Left ventricle myocardium superior (tissue), 1 donor: ENCODE results near the gene GARNL3. TPM values are rescaled to one million over a fixed set of nuclear protein-coding genes. Genes with fewer than 3 reads are reported as not detected.

Source experiments
- ATAC-seq: fragments of 200-7000 bp; cut with Tn5 transposase; one replicate; pipeline ENCODE4 v1.9.1; 2020; ENCODE audit warnings: mild to moderate bottlenecking, moderate library complexity
- DNase-seq: peaks from one replicate; pipeline ENCODE4 v3.0.0-alpha.2; 2020
- intact Hi-C: fragments of 100-400 bp; cut with micrococcal nuclease; formaldehyde crosslinking; loops from one replicate; pipeline ENCODE4 v1.11.0; 2022
- total RNA-seq: library from RNA; stranded (reverse); fragmentation: NEBNext Ultra II Directional; extraction: Animal tissue kit (Norgen Biotek cat#: 25700); gene quantifications from one replicate; pipeline ENCODE4 v1.2.1, GENCODE V29; 2021
- donor health status: DM: no; HTN: yes; CAD: no; lungs with severe emphysema.

GARNL3 gene
- total RNA-seq, 1 donor from 2014 or later: 17.3 TPM

GRCh38 chr9:127263664-127264063 is 910 bp upstream of the GARNL3 start:
- ATAC-seq: peak; percentile 74
- intact Hi-C loops: no loop called here
- no peak for DNase-seq

DNA sequence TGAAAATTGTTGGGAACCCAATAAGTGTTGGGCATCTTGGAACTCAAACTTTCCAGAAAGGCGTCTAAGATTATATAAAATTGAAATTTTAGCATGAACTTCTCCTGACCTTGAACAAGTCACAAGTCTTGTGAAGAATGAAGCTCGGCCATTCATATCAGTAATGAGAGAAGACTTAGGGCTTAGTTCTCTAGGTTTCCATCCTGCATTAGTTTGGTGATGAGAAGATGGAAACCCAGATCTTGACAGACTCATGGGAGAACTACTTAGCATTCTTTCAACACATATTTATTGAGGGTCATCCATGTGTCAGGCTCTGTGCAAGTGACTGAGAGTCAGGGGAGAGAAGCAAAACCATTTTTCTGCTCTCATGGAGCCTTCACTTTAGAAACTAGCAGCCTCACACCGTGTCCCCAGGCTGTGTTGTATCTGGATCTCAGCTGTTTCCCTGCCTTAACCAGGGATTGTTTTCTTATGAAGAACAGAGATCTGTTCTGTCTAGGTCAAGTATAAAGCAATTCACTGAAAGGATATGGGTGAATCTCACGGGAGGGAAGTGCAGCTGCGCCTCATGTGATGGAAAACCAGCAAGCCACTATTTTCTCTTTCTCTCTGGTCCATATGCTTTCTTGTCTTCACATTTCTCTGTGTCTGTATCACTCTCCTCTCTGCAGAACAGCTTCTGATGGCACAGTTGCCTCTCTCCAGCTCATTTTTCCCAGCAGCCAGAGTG is 3.4 kb downstream of the GARNL3 start:
- ATAC-seq (peak; percentile 9), DNase-seq (no peak)
- intact Hi-C loops: no loop called here

- DNase-seq (no peak), ATAC-seq (no peak)
- intact Hi-C loops: no loop called here
Measured at GRCh38 chr9:127269449-127269848, 4.9 kb downstream of the GARNL3 start.

GRCh38 chr9:127273326-127273725 is 8.8 kb downstream of the GARNL3 start:
- no peak for ATAC-seq

GRCh38 chr9:127277099-127277498 is 12.5 kb downstream of the GARNL3 start:
- no peak for DNase-seq
- intact Hi-C loops: no loop called here
- no peak for ATAC-seq

More at GRCh38 chr9:127273326-127273725, 8.8 kb downstream of the GARNL3 start:
- intact Hi-C loops: no loop called here
- DNase-seq: no peak

DNA sequence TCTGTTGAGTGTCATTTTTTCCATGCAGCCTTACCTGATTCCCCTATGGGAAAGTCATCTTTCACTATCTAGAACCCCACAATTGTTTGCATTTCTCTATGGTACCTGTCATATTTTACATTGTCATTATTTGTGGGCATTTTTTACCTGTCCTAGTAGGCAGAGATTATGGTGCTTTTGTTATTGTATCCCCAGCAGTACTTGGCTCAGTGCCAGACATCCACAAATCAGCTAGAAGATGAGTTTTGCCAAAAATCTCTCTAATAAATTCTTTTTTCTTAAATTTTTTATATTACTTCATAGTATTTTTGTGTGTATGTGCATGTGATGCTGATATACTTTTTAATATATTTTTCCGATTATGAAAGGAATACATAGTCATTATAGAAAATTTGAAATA is 13.2 kb downstream of the GARNL3 start:
- no peak for ATAC-seq
- intact Hi-C loops: no loop called here

GRCh38 chr9:127278372-127278771 is 13.8 kb downstream of the GARNL3 start:
- ATAC-seq (no peak), DNase-seq (no peak)
- intact Hi-C loops: no loop called here

More for the DNA sequence above, 13.2 kb downstream of the GARNL3 start:
- DNase-seq: no peak

DNA sequence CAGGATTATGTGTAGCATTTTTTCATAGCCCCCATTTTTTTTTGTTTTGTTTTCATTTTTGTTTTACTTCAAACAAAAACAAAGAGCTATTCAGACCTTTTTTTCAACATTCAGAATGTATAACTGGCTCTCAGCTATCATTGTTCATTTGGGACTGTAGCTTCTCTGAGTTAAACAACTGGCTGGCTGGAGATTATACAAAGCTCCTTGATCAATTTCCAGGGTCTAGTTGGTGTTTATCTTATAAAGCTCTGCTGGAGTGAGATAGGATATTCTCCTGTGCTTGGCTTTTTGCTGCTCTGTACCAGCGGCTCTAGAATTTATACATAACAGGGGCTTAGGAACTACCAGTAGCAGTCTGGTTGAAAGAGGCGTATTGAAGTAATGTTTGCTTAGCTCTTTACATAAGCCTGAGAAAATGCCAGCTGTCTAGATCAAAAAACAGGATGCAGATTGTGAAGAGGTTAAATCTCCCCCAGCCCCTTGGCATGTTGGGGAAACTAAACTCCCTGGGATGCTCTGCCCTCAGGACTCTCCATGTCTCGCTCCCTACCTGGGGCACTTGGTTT is 15.2 kb downstream of the GARNL3 start:
- intact Hi-C loops: no loop called here
- DNase-seq: no peak
- ATAC-seq: no peak

DNA sequence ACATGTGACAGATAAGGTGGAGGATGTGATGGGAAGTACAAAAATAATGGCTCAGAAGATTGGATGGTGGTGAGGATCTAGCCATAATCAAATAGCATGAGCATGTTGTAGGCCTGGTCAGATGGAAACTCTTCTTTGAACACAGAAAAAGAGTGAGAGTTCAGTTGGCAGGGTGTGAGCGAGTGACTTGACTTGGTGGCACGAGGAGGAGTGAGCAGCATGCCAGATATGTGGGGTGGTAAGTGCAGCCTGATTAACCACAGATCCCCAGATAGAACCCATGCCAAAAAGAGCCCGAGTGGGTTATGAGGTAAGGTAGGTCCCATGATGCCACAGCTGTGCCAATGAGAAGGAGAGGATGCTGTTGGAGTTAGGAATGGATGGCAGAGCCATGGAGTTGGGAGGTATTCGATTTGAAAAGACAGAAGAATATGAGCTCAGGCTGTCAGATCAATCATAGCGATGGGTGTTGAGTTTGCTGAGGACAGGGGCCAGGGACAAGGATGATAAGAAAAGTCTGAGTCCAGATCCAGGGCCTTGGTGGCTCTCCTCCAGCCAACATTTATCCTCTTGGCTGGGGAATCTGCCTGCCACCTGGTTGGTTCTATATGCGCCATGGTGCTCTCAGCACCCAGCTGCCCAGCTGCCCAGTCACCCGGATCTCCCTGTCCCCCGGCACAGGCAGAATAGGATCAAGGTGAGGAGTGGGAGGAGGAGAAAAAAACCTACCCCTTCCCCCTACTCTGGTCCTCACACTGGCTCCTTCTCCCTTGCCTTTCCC is 16.5 kb downstream of the GARNL3 start:
- DNase-seq: no peak
- peak; percentile 75 for ATAC-seq
- intact Hi-C loops: no loop called here

DNA sequence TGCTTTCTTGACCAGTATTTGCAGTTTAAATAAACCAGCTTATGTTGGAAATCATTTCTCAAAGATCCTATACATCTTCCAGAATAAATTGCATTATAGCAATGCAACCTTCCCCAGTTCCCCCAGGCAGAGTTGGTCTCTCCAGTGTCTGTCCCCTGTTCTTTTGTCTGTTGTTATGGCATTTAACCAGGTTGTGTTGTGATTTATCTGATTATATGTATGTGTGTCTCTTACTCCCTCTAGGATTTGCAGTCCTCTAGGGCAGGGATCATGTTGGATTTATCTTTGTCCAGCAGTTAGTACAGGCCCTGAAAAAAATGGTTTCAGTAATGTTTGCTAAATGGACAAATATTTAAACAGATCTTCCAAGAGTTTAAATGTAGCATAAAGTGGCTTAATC is 17.3 kb downstream of the GARNL3 start:
- intact Hi-C loops: no loop called here
- ATAC-seq: no peak

DNA sequence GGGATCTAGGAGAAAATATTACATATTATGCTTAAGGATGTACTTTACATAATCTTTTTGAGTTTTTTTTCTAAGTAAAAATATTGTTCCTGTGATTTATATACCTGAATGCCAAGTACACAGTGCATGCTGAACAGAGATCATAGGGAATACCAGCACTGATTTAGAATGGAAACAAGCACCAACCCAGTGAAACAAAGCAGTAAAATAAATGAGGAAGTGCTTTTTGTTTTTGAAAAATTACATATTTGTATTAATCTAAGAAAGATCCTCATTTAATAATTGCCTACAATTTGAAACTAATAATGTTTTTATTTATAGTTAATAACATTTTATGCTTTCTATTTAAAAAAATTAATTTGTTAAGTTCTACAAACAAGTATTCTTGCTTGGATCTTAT is 18.0 kb downstream of the GARNL3 start:
- no peak for DNase-seq
- intact Hi-C loops: no loop called here
- ATAC-seq: no peak

More for the DNA sequence above, 17.3 kb downstream of the GARNL3 start:
- DNase-seq: no peak

DNA sequence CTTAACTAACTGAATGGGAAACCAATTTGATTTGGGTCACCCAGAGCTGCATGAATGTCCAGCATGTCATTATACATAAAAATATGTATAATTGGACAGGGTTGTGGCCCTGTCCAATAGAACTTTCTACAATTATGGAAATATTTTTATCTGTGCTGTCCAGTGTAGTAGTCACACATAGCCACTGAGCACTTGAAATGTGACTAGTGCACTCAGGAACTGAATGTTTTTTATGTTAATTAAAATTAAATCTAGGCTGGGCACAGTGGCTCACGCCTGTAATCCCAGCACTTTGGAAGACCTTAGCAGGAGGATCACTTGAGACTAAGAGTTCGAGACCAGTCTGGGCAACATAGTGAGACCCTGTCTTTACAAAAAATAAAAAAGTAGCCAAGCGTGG is 18.6 kb downstream of the GARNL3 start:
- peak; percentile 9 for ATAC-seq
- intact Hi-C loops: no loop called here

DNA sequence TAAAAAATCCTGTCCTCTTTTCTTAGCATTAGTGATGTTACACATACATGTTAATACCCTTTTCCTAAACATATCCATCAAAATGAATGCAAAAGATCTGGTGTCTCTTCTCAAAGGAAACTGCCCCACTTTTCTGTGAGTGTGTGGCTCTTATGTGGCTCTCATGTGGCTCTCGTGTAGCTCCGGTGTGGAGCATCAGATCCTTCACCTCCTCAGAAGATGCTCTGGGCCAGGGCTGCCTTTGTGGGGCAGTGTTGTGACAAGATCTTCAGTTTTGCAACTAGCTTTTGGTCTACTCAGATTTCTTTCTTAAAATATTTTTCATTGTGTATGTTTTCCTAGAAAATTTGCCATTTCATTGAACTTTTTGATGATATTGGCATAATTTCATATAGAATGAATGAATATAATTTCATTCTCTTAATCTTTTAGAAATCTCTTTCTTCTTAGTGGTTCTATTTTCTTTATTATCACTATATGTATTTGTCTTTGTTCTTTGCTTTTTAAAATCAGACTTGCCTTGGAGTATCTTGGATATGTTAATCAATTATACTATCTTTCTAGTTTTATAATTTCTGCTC is 19.4 kb downstream of the GARNL3 start:
- DNase-seq (peak; percentile 46), ATAC-seq (peak; percentile 23)
- intact Hi-C loops: no loop called here

More for the DNA sequence above, 18.6 kb downstream of the GARNL3 start:
- no peak for DNase-seq

DNA sequence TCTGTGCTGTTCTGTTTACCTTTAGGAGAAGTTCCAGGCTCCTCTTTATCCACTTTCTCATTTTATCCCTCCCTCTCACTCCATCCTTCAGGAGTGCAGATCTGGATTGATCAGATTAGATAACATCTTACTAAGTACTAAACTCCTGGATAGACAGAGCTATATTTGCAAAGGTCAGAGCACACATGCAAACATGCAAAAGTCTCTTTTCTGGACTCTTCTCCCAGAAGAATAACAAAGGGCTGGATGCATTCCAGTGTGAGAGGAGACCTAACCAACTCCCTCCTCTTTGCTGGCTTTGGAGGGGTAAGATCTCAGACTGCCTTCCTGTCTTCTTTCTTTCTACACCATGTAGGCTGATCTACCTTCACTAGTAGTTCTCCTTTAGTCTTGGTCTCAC is 21.4 kb downstream of the GARNL3 start:
- DNase-seq (no peak), ATAC-seq (no peak)
- intact Hi-C loops: no loop called here

- ATAC-seq (no peak), DNase-seq (no peak)
- intact Hi-C loops: no loop called here
Measured at GRCh38 chr9:127290561-127291065, 26.0 kb downstream of the GARNL3 start.

DNA sequence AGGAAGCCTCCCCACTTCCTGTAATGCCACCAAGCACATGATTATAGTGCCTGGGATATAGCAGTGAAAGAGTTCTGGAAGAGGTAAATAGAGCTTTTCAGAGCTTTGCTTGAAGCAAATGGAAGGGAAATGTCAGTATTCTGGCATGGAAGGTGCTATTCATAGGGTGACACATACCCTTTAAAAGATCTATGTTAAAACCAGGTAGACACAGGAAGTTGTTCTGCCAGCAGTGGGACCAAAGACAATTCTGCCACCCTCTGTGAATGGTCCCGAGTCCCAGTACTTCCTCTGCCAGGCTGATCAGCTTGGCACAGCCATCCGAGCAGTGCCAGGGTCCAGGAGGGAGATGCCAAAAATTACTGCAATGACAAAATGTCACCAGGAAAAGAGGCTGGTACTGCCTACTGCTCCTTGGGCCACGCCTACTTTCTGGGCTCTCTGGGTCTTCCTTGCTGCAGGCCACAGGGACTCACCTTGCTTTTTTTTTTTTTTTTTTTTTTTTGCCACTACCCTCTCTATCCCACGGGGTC is 26.7 kb downstream of the GARNL3 start:
- DNase-seq (peak; percentile 48), ATAC-seq (peak; percentile 82)
- intact Hi-C loops: no loop called here

- no peak for ATAC-seq
- intact Hi-C loops: no loop called here
- DNase-seq: no peak
Measured at GRCh38 chr9:127292415-127292814, 27.8 kb downstream of the GARNL3 start.

DNA sequence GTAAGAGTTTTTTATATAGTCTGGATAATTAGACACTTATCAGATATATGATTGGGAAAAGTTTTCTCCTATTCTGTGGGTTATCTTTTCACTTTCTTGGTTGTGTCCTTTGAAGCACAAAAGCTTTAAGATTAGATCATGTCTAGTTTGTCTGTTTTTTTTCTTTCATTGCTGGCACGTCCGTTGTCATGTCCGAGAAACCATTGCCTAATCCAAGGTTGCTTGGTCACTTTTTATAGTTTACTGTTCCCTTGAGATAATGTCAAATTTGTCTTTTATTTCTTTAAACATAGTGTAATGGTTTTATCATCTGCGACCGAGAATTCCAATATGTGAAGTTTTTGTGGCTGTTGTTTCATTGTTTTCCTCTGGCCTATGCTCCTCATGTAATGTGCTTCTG is 28.8 kb downstream of the GARNL3 start:
- intact Hi-C loops: no loop called here
- DNase-seq: no peak
- ATAC-seq: no peak

DNA sequence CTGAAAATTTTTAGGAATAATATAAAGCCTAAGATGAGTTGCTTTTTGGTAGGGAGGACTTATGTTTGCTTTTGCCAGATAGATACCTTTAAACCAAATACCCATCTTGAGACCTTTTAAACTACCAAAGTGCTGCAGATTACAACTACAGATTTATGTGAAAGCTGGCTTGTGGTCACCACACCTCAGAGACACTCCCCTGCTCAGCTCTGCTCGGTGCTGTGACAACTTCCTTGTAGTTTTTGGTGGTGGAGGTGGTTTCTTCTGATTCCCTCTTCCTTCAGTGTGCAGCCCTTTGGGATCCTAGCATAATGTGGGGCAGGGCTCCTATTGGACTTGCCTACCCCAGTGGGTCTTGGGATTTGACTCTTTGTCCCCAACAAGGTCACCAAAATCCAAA is 29.2 kb downstream of the GARNL3 start:
- DNase-seq (no peak), ATAC-seq (no peak)
- intact Hi-C loops: no loop called here

- intact Hi-C loops: no loop called here
- DNase-seq (no peak), ATAC-seq (no peak)
Measured at GRCh38 chr9:127295005-127295404, 30.4 kb downstream of the GARNL3 start.
